SK-N-SH (cell line): Measurements from ENCODE around the gene CACNG4. TPM values are rescaled to one million over a fixed set of nuclear protein-coding genes. Genes with fewer than 3 reads are reported as not detected.

Experiments
- CTCF ChIA-PET: fragments of 300-600, 350-600 bp; formaldehyde crosslinking; extraction: SDS; loops from one replicate; lab custom pipeline; 2021; lab: Yijun Ruan, JAX
- POLR2A ChIA-PET: fragments of 350-600 bp; sonication (Branson Sonifier 250); formaldehyde crosslinking; extraction: SDS; loops from one replicate; lab custom pipeline; 2020; ENCODE audit warnings: antibody characterized with exemption, inconsistent platforms; lab: Yijun Ruan, JAX
- DNase-seq: peaks from one replicate; pipeline ENCODE4 v3.0.0; 2012
- H2AFZ ChIP-seq: fragments of 200-600 bp; sonication (generic); 2 replicates; pipeline ENCODE4 v1.8.1; 2016; ENCODE audit warnings: antibody characterized with exemption, mild to moderate bottlenecking, low read depth
- H3F3A ChIP-seq: fragments of 200-600 bp; sonication (generic); replicated peaks from 2 replicates; pipeline ENCODE3; 2016; ENCODE audit warnings: antibody characterized with exemption, mild to moderate bottlenecking; ENCODE audit not compliant: insufficient read depth
- H3K27ac ChIP-seq, 2 experiments: fragments of 200-500 bp in 1 of 2; fragments of 200-600 bp in 1 of 2; sonication (Bioruptor generic) in 1 of 2; sonication (generic), shearing (Covaris generic) in 1 of 2; 2 replicates each; pipeline versions ENCODE4 v1.5.1 to v1.6.1; 2014 to 2016; ENCODE audit warnings: low read depth in 2 of 2, inconsistent platforms in 1 of 2, low read length in 1 of 2, mild to moderate bottlenecking in 1 of 2, mixed read lengths in 1 of 2
- H3K27me3 ChIP-seq: fragments of 200-600 bp; sonication (generic), shearing (Covaris generic); 2 replicates; pipeline ENCODE4 v1.6.1; 2016; ENCODE audit warnings: mixed run types; ENCODE audit not compliant: insufficient read depth
- H3K36me3 ChIP-seq, 2 experiments: fragments of 200-500 bp in 1 of 2; fragments of 200-600 bp in 1 of 2; sonication (Bioruptor generic) in 1 of 2; sonication (generic) in 1 of 2; replicated peaks in 1 of 2; 2 replicates each; pipeline versions ENCODE3 to v1.5.1; 2014 to 2016; ENCODE audit warnings: low read length in 1 of 2, mild to moderate bottlenecking in 1 of 2; ENCODE audit not compliant: insufficient read depth in 2 of 2, control insufficient read depth in 1 of 2
- H3K4me1 ChIP-seq, 2 experiments: fragments of 200-500 bp in 1 of 2; fragments of 200-600 bp in 1 of 2; sonication (Bioruptor generic) in 1 of 2; sonication (generic), shearing (Covaris generic) in 1 of 2; 2 replicates each; pipeline versions ENCODE4 v1.5.1 to v1.6.1; 2014 to 2016; ENCODE audit warnings: low read depth in 1 of 2, low read length in 1 of 2, mixed run types in 1 of 2; ENCODE audit not compliant: insufficient read depth in 2 of 2, control insufficient read depth in 1 of 2
- H3K4me2 ChIP-seq: fragments of 200-600 bp; sonication (generic), shearing (Covaris generic); 2 replicates; pipeline ENCODE4 v1.6.1; 2017; ENCODE audit warnings: mixed run types
- H3K4me3 ChIP-seq, 2 experiments: fragments of 200-500 bp in 1 of 2; fragments of 200-600 bp in 1 of 2; sonication (Bioruptor generic) in 1 of 2; sonication (generic), shearing (Covaris generic) in 1 of 2; 2 replicates each; pipeline versions ENCODE4 v1.5.1 to v1.8.1; 2014 to 2016; ENCODE audit warnings: low read depth in 2 of 2, inconsistent platforms in 1 of 2, low read length in 1 of 2, mild to moderate bottlenecking in 1 of 2, mixed read lengths in 1 of 2, moderate library complexity in 1 of 2
- H3K79me2 ChIP-seq: fragments of 200-600 bp; sonication (generic); 2 replicates; pipeline ENCODE4 v1.8.1; 2017; ENCODE audit warnings: mild to moderate bottlenecking; ENCODE audit not compliant: insufficient read depth
- H3K9ac ChIP-seq: fragments of 200-600 bp; sonication (generic); 2 replicates; pipeline ENCODE4 v1.6.1; 2017; ENCODE audit warnings: mixed run types
- H3K9me2 ChIP-seq: fragments of 200-600 bp; sonication (generic); 2 replicates; pipeline ENCODE4 v1.6.1; 2017; ENCODE audit warnings: mixed run types
- H3K9me3 ChIP-seq: fragments of 200-600 bp; sonication (generic); 2 replicates; pipeline ENCODE4 v1.6.1; 2017; ENCODE audit warnings: mixed run types, mild to moderate bottlenecking, moderate library complexity
- H4K20me1 ChIP-seq: fragments of 200-600 bp; sonication (generic); 2 replicates; pipeline ENCODE4 v1.6.1; 2017; ENCODE audit warnings: mild to moderate bottlenecking, mixed run types; ENCODE audit not compliant: insufficient read depth
- FOSL2 ChIP-seq: IDR thresholded peaks from 2 replicates; pipeline ENCODE4 v1.4.0; 2012; ENCODE audit warnings: low read depth, mild to moderate bottlenecking, moderate library complexity, borderline replicate concordance
- GABPA ChIP-seq: IDR thresholded peaks from 2 replicates; pipeline ENCODE4 v1.4.0; 2012; ENCODE audit warnings: low read depth, mild to moderate bottlenecking
- IRF3 ChIP-seq: fragments of 150-350 bp; IDR thresholded peaks from 2 replicates; pipeline ENCODE4 v1.6.1; 2016; ENCODE audit warnings: mild to moderate bottlenecking, low read depth, low read length
- JUND ChIP-seq: IDR thresholded peaks from 2 replicates; pipeline ENCODE4 v1.4.0; 2012
- NFIC ChIP-seq: IDR thresholded peaks from 2 replicates; pipeline ENCODE4 v1.4.0; 2012; ENCODE audit warnings: borderline replicate concordance
- NRF1 ChIP-seq: IDR thresholded peaks from 2 replicates; pipeline ENCODE4 v1.6.1; 2012; ENCODE audit warnings: low read depth, mild to moderate bottlenecking, low read length
- PBX3 ChIP-seq: IDR thresholded peaks from 2 replicates; pipeline ENCODE4; 2012
- POLR2AphosphoS5 ChIP-seq: IDR thresholded peaks from 2 replicates; pipeline ENCODE4 v1.6.1; 2012; ENCODE audit warnings: low read depth, low read length
- RCOR1 ChIP-seq: fragments of 150-350 bp; IDR thresholded peaks from 2 replicates; pipeline ENCODE4 v1.6.1; 2017; ENCODE audit warnings: antibody characterized with exemption, low read length
- REST ChIP-seq: IDR thresholded peaks from 2 replicates; pipeline ENCODE4 v1.6.1; 2012; ENCODE audit warnings: mild to moderate bottlenecking, low read depth, low read length, moderate library complexity
- RXRA ChIP-seq: IDR thresholded peaks from 2 replicates; pipeline ENCODE4 v1.4.0; 2012; ENCODE audit warnings: low read depth, mild to moderate bottlenecking, borderline replicate concordance
- SMC3 ChIP-seq: IDR thresholded peaks from 2 replicates; pipeline ENCODE4 v1.6.1; 2012; ENCODE audit warnings: low read depth, low read length, improper control_type of control experiment
- TEAD4 ChIP-seq: IDR thresholded peaks from 2 replicates; pipeline ENCODE4 v1.4.0; 2012; ENCODE audit warnings: mild to moderate bottlenecking, borderline replicate concordance; ENCODE audit not compliant: insufficient read depth
- USF1 ChIP-seq: IDR thresholded peaks from 2 replicates; pipeline ENCODE4 v1.4.0; 2012; ENCODE audit warnings: low read depth, borderline replicate concordance
- YY1 ChIP-seq: IDR thresholded peaks from 2 replicates; pipeline ENCODE4 v1.4.0; 2012; ENCODE audit warnings: low read depth, mild to moderate bottlenecking
- ZBTB33 ChIP-seq: IDR thresholded peaks from 2 replicates; pipeline ENCODE4 v1.4.0; 2012; ENCODE audit warnings: low read depth, borderline replicate concordance
- WGBS: methylation state at CpG from one replicate; pipeline ENCODE4 v1.1.6; 2017; ENCODE audit warnings: low lambda C conversion rate; 5-methylcytosine and 5-hydroxymethylcytosine counted together
- polyA plus RNA-seq, 3 experiments: library from polyadenylated mRNA; depleted of rRNA; stranded (reverse); fragments of >200 nt; gene quantifications; 2 replicates each; pipeline ENCODE4 v1.2.3, GENCODE V29; 2012

The CACNG4 gene
- polyA plus RNA-seq, 1 of the 3 experiments (the other 2 are of a cell fraction): 13.2 TPM

GRCh38 chr17:66925811-66926500, 38.6 kb upstream of the CACNG4 start:
- Histone ChIP-seq H2AFZ (no peak overlapping the region), H3K9ac (no peak overlapping the region), H3F3A (no peaks in the 10 kb centered on the region), H3K4me3 (no peak overlapping the region)
- TF ChIP-seq USF1: no peak
- no peak for TF ChIP-seq GABPA
- no peak for TF ChIP-seq ZBTB33
- TF ChIP-seq SMC3: no peak
- TF ChIP-seq REST: no peak
- TF ChIP-seq PBX3: no peak
- TF ChIP-seq RCOR1: no peak
- no peak for TF ChIP-seq POLR2AphosphoS5
- no peak for TF ChIP-seq IRF3
- TF ChIP-seq TEAD4: no peak
- no peak for TF ChIP-seq RXRA
- no peak for TF ChIP-seq FOSL2
- TF ChIP-seq YY1: no peak
- TF ChIP-seq JUND: no peak
- TF ChIP-seq NRF1: no peak
- no peak for TF ChIP-seq NFIC
- TF ChIP-seq, all 33 proteins: peak for 0
- Histone ChIP-seq H3K27me3 (no peaks in the 10 kb centered on the region; the same call in 1 of the 2 replicates), H3K27ac (no peak overlapping the region), H4K20me1 (no peaks in the 10 kb centered on the region), H3K9me2 (no peaks in the 10 kb centered on the region), H3K79me2 (no peaks in the 10 kb centered on the region), H3K4me1 (peaks cover 0 to 8% of the 10 kb centered on the region in 2 experiments; a peak in 1 of 4 replicates), H3K4me2 (no peak overlapping the region), H3K36me3 (no peaks in the 10 kb centered on the region), H3K9me3 (no peaks in the 10 kb centered on the region)
- ChIA-PET POLR2A (no interaction called here), CTCF (interaction anchor here (1.2 to 1.9 kb wide), 5 partner anchors 11 to 232 kb away, joined by 3 to 7 read pairs (median 4); no protein-coding TSS in a partner anchor)
- WGBS: 54% methylated on average over 8 of the region's 8 CpGs
- no peak for DNase-seq
